Gastroesophageal sphincter (tissue), 3 donors: ENCODE results near the gene C5AR2.

ENCODE experiments used
- CTCF ChIP-seq, 4 experiments: fragments of 200-600 bp in 2 of 4; fragments of 450-650 bp in 2 of 4; sonication (generic) in 1 of 4; IDR thresholded peaks; one replicate each; pipeline ENCODE4 v1.5.1; 2017 to 2019; ENCODE audit warnings: antibody characterized with exemption in 4 of 4, mild to moderate bottlenecking in 2 of 4, moderate library complexity in 2 of 4
- POLR2AphosphoS5 ChIP-seq: sonication (generic); formaldehyde crosslinking; IDR thresholded peaks from one replicate; pipeline ENCODE4 v1.6.1; 2017; ENCODE audit warnings: antibody characterized with exemption

DNA sequence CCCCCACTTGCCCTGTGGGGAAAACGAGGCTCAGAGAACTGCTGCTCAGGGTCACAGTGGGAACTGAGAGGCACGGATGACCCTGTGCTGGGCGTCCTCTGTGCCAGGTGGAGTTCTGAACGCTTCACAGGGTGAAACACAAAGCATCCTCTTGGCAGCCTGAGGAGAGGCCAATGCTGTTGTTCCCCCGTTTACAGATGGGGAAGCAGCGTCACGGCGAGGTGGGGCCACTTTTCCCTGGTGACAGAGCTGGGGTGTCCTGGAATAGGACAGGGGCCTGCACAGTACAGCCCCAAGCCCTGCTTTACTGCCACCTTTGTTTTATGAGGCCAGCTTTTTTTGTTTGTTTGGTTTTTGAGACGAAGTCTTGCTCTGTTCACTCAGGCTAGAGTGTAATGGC, 39.3 kb downstream of the C5AR2 start:
- no peak for TF ChIP-seq POLR2AphosphoS5
- TF ChIP-seq CTCF (IDR thresholded peaks at IDR 0.05): no peak
